HG03571 (cell line): ENCODE results near the gene GATA2.

ENCODE experiments used
- ATAC-seq: cut with Tn5 transposase; IDR thresholded peaks from one replicate; pipeline ENCODE4 v1.9.1; 2021; ENCODE audit not compliant: unreplicated experiment

The GATA2 gene

GRCh38 chr3:128436214-128436613 is 56.8 kb downstream of the GATA2 start:
- ATAC-seq = no peak

GRCh38 chr3:128435561-128435960 is 57.4 kb downstream of the GATA2 start:
- ATAC-seq = no peak

- no peak for ATAC-seq
These were observed 57.9 kb downstream of the GATA2 start for GRCh38 chr3:128435058-128435457.

GRCh38 chr3:128434524-128434923 is 58.5 kb downstream of the GATA2 start:
- no peak for ATAC-seq

- no peak for ATAC-seq
These were observed 59.2 kb downstream of the GATA2 start for GRCh38 chr3:128433837-128434165.

- ATAC-seq = no peak
These were observed 59.8 kb downstream of the GATA2 start for GRCh38 chr3:128432971-128433836.

- ATAC-seq = no peak
These were observed 60.6 kb downstream of the GATA2 start for GRCh38 chr3:128432301-128432970.

GRCh38 chr3:128431803-128432300 is 61.1 kb downstream of the GATA2 start:
- no peak for ATAC-seq

- ATAC-seq = no peak
These were observed 62.3 kb downstream of the GATA2 start for GRCh38 chr3:128430731-128431130.

- no peak for ATAC-seq
These were observed 62.7 kb downstream of the GATA2 start for GRCh38 chr3:128430301-128430700.

GRCh38 chr3:128429751-128430150 is 63.2 kb downstream of the GATA2 start:
- no peak for ATAC-seq
